ENCODE measurements around the gene LARP1.
A peak's percentile ranks its signal among the peaks of the same experiment; 100 is the strongest.

Gene LARP1

GRCh38 chr5:154714266-154714986 lies 40.8 kb upstream of the LARP1 start:
- H3K4ac ChIP-seq (ENCODE audit: low read depth, low read length), result no peak overlapping the region
- peaks cover 9 to 13% of the 10 kb centered on the region in 2 experiments for H3K4me1 ChIP-seq (ENCODE audit: control insufficient read depth in 1 of 2, insufficient read depth in 2 of 2, low read length in 2 of 2)
- no peak overlapping the region for H4K12ac ChIP-seq (ENCODE audit: low read depth, low read length)
- no peak overlapping the region for H3K4me2 ChIP-seq (ENCODE audit: low read length)
- H3K27me3 ChIP-seq (ENCODE audit: insufficient read depth, low read length), result no peaks in the 10 kb centered on the region
- no peak overlapping the region for H3K9ac ChIP-seq (ENCODE audit: low read length)
- no CpG with 5 or more reads among the region's 10 CpGs for WGBS (ENCODE audit: extremely low coverage, insufficient coverage, insufficient read length)
- H2AFZ ChIP-seq (ENCODE audit: insufficient read depth, low read length, poor library complexity), result no peak overlapping the region
- no peak overlapping the region for H3K18ac ChIP-seq (ENCODE audit: low read length)
- H3K27ac ChIP-seq (ENCODE audit: low read depth, low read length), result no peak overlapping the region
- H2BK12ac ChIP-seq (ENCODE audit: low read length), result no peak overlapping the region
- H2AK5ac ChIP-seq (ENCODE audit: low read length), result no peak overlapping the region
- no peak overlapping the region for H2BK120ac ChIP-seq (ENCODE audit: insufficient read depth, low read length, poor library complexity)
- H4K8ac ChIP-seq (ENCODE audit: low read depth, low read length), result no peak overlapping the region
- peak; percentile 3 to 57 for DNase-seq
- peaks cover 1% of the 10 kb centered on the region for H3K9me3 ChIP-seq (ENCODE audit: insufficient read depth, low read depth, low read length)
- peak overlapping the region; percentile 4 for H4K91ac ChIP-seq (ENCODE audit: low read depth, low read length)
- no peak overlapping the region for H3K4me3 ChIP-seq (ENCODE audit: low read depth, low read length)
- no peak overlapping the region for H3K14ac ChIP-seq (ENCODE audit: low read length)
- H3K79me1 ChIP-seq (ENCODE audit: low read length), result peaks cover 6% of the 10 kb centered on the region
- no peak overlapping the region for H3K23ac ChIP-seq (ENCODE audit: low read length)
- H3K79me2 ChIP-seq (ENCODE audit: control insufficient read depth, insufficient read depth, low read length, poor library complexity), result peaks cover 2% of the 10 kb centered on the region
- H2BK5ac ChIP-seq (ENCODE audit: low read depth, low read length, poor library complexity), result peak overlapping the region; percentile 6
- H3K36me3 ChIP-seq (ENCODE audit: control insufficient read depth in 1 of 2, insufficient read depth in 2 of 2, low read length in 2 of 2), result no peaks in the 10 kb centered on the region

DNA sequence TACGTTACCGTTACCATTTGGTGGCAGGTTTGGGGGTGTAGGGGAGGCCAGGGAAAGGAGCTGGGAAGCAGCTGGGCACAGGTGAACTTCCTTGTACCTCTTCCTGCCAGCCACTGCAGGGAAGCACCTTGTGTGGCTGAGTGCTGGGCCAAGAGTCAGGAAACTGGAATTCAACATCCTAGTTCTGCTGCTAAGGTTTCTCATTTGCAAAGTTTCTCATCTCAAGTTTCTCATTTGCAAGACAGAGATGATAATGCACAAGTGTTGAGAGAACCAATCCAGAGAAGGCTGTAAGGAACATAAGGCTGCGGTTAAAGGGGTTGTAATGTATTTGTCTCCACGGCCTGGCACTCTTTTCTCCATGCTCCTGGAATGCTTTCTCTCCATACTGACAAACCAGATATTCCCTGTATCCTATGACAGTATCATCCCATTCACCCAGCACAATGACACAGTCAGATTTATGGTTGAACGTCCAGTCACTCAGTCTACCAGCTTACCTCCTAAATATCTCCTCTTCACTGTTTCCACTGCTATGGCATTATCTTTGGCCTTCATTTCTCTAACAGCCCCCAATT lies 33.6 kb upstream of the LARP1 start:
- Histone ChIP-seq H3K4ac (ENCODE audit: low read depth, low read length) (no peak overlapping the region), H3K18ac (ENCODE audit: low read length) (no peak overlapping the region), H3K79me1 (ENCODE audit: low read length) (no peaks in the 10 kb centered on the region), H2BK5ac (ENCODE audit: low read depth, low read length, poor library complexity) (no peak overlapping the region), H3K27me3 (ENCODE audit: insufficient read depth, low read length) (no peaks in the 10 kb centered on the region), H3K23ac (ENCODE audit: low read length) (no peak overlapping the region), H2BK12ac (ENCODE audit: low read length) (no peak overlapping the region), H2BK120ac (ENCODE audit: insufficient read depth, low read length, poor library complexity) (no peak overlapping the region), H4K12ac (ENCODE audit: low read depth, low read length) (no peak overlapping the region), H3K14ac (ENCODE audit: low read length) (no peak overlapping the region), H3K79me2 (ENCODE audit: control insufficient read depth, insufficient read depth, low read length, poor library complexity) (no peaks in the 10 kb centered on the region), H4K8ac (ENCODE audit: low read depth, low read length) (no peak overlapping the region), H3K4me2 (ENCODE audit: low read length) (no peak overlapping the region), H3K27ac (ENCODE audit: low read depth, low read length) (no peak overlapping the region), H2AK5ac (ENCODE audit: low read length) (no peak overlapping the region), H3K4me1 (ENCODE audit: control insufficient read depth in 1 of 2, insufficient read depth in 2 of 2, low read length in 2 of 2) (peaks cover 0 to 5% of the 10 kb centered on the region in 2 experiments), H4K91ac (ENCODE audit: low read depth, low read length) (no peak overlapping the region), H3K36me3 (ENCODE audit: control insufficient read depth in 1 of 2, insufficient read depth in 2 of 2, low read length in 2 of 2) (no peaks in the 10 kb centered on the region), H3K9ac (ENCODE audit: low read length) (no peak overlapping the region), H3K9me3 (ENCODE audit: insufficient read depth, low read depth, low read length) (peaks cover 1% of the 10 kb centered on the region), H3K4me3 (ENCODE audit: low read depth, low read length) (no peak overlapping the region), H2AFZ (ENCODE audit: insufficient read depth, low read length, poor library complexity) (no peak overlapping the region)
- no CpG with 5 or more reads among the region's 5 CpGs for WGBS (ENCODE audit: extremely low coverage, insufficient coverage, insufficient read length)
- DNase-seq, result no peak

DNA sequence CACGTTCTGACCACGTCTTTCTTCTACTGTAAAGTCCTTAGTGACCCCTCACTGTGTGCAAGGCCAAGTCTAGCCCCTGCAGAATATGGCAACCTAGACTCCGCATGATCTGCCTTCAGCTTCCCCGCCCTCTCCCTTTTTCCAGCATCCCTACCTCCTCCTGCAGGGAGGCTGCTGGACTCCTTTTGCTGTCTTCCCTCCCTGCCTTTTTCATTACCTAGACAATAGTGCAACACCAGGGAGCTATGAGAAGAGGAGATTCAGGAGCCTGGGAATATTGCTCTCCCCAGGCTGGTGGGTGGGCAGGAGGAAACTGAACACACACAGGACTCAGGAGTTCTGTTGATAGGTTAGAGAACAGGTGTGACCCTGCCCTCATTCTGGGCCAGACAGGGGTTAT lies 33.1 kb upstream of the LARP1 start:
- H3K23ac ChIP-seq (ENCODE audit: low read length), result no peak overlapping the region
- no peak overlapping the region for H4K91ac ChIP-seq (ENCODE audit: low read depth, low read length)
- H3K9me3 ChIP-seq (ENCODE audit: insufficient read depth, low read depth, low read length), result peaks cover 1% of the 10 kb centered on the region
- no peak overlapping the region for H2AFZ ChIP-seq (ENCODE audit: insufficient read depth, low read length, poor library complexity)
- H4K12ac ChIP-seq (ENCODE audit: low read depth, low read length), result no peak overlapping the region
- no peaks in the 10 kb centered on the region for H3K27me3 ChIP-seq (ENCODE audit: insufficient read depth, low read length)
- no peak overlapping the region for H3K27ac ChIP-seq (ENCODE audit: low read depth, low read length)
- H3K4me3 ChIP-seq (ENCODE audit: low read depth, low read length), result no peak overlapping the region
- no peak overlapping the region for H3K18ac ChIP-seq (ENCODE audit: low read length)
- DNase-seq, result no peak
- H3K79me2 ChIP-seq (ENCODE audit: control insufficient read depth, insufficient read depth, low read length, poor library complexity), result no peaks in the 10 kb centered on the region
- H3K14ac ChIP-seq (ENCODE audit: low read length), result no peak overlapping the region
- no CpG with 5 or more reads among the region's 4 CpGs for WGBS (ENCODE audit: extremely low coverage, insufficient coverage, insufficient read length)
- no peak overlapping the region for H3K9ac ChIP-seq (ENCODE audit: low read length)
- no peak overlapping the region for H2BK5ac ChIP-seq (ENCODE audit: low read depth, low read length, poor library complexity)
- H3K4me1 ChIP-seq (ENCODE audit: control insufficient read depth in 1 of 2, insufficient read depth in 2 of 2, low read length in 2 of 2), result peaks cover 0 to 5% of the 10 kb centered on the region in 2 experiments
- no peak overlapping the region for H2AK5ac ChIP-seq (ENCODE audit: low read length)
- H4K8ac ChIP-seq (ENCODE audit: low read depth, low read length), result no peak overlapping the region
- no peak overlapping the region for H2BK12ac ChIP-seq (ENCODE audit: low read length)
- no peaks in the 10 kb centered on the region for H3K36me3 ChIP-seq (ENCODE audit: control insufficient read depth in 1 of 2, insufficient read depth in 2 of 2, low read length in 2 of 2)
- no peaks in the 10 kb centered on the region for H3K79me1 ChIP-seq (ENCODE audit: low read length)
- H2BK120ac ChIP-seq (ENCODE audit: insufficient read depth, low read length, poor library complexity), result no peak overlapping the region
- H3K4ac ChIP-seq (ENCODE audit: low read depth, low read length), result no peak overlapping the region
- H3K4me2 ChIP-seq (ENCODE audit: low read length), result no peak overlapping the region

GRCh38 chr5:154722936-154723335 lies 32.2 kb upstream of the LARP1 start:
- H2AK5ac ChIP-seq (ENCODE audit: low read length), result no peak overlapping the region
- H3K4me2 ChIP-seq (ENCODE audit: low read length), result no peak overlapping the region
- H2BK120ac ChIP-seq (ENCODE audit: insufficient read depth, low read length, poor library complexity), result no peak overlapping the region
- no peak overlapping the region for H3K4me3 ChIP-seq (ENCODE audit: low read depth, low read length)
- no peak overlapping the region for H3K23ac ChIP-seq (ENCODE audit: low read length)
- H3K79me1 ChIP-seq (ENCODE audit: low read length), result no peaks in the 10 kb centered on the region
- no peak overlapping the region for H4K8ac ChIP-seq (ENCODE audit: low read depth, low read length)
- no peak overlapping the region for H3K4ac ChIP-seq (ENCODE audit: low read depth, low read length)
- WGBS (ENCODE audit: extremely low coverage, insufficient coverage, insufficient read length), result no CpG with 5 or more reads among the region's 2 CpGs
- H3K27ac ChIP-seq (ENCODE audit: low read depth, low read length), result no peak overlapping the region
- peaks cover 0 to 5% of the 10 kb centered on the region in 2 experiments for H3K4me1 ChIP-seq (ENCODE audit: control insufficient read depth in 1 of 2, insufficient read depth in 2 of 2, low read length in 2 of 2)
- H4K12ac ChIP-seq (ENCODE audit: low read depth, low read length), result no peak overlapping the region
- H3K79me2 ChIP-seq (ENCODE audit: control insufficient read depth, insufficient read depth, low read length, poor library complexity), result no peaks in the 10 kb centered on the region
- H3K18ac ChIP-seq (ENCODE audit: low read length), result no peak overlapping the region
- H2BK5ac ChIP-seq (ENCODE audit: low read depth, low read length, poor library complexity), result no peak overlapping the region
- H3K9me3 ChIP-seq (ENCODE audit: insufficient read depth, low read depth, low read length), result peaks cover 1% of the 10 kb centered on the region
- no peak overlapping the region for H3K14ac ChIP-seq (ENCODE audit: low read length)
- H2BK12ac ChIP-seq (ENCODE audit: low read length), result no peak overlapping the region
- H4K91ac ChIP-seq (ENCODE audit: low read depth, low read length), result no peak overlapping the region
- DNase-seq, result no peak
- no peaks in the 10 kb centered on the region for H3K27me3 ChIP-seq (ENCODE audit: insufficient read depth, low read length)
- H3K36me3 ChIP-seq (ENCODE audit: control insufficient read depth in 1 of 2, insufficient read depth in 2 of 2, low read length in 2 of 2), result no peaks in the 10 kb centered on the region
- no peak overlapping the region for H2AFZ ChIP-seq (ENCODE audit: insufficient read depth, low read length, poor library complexity)
- H3K9ac ChIP-seq (ENCODE audit: low read length), result no peak overlapping the region
